HepG2 (cell line): ENCODE measurements around the gene ACOT8. TPM values are rescaled to one million over a fixed set of nuclear protein-coding genes. Genes with fewer than 3 reads are reported as not detected.

ENCODE experiments used
- CTCF ChIP-seq: sonication (generic); formaldehyde crosslinking; IDR thresholded peaks from 2 replicates; pipeline ENCODE4 v1.5.0; 2020; ENCODE audit warnings: mild to moderate bottlenecking, missing genetic modification reagents, moderate library complexity
- HNRNPK ChIP-seq: fragments of 200-400 bp; formaldehyde crosslinking; IDR thresholded peaks from 2 replicates; pipeline ENCODE4 v1.6.1; 2018; ENCODE audit warnings: low read length, low read depth, moderate library complexity, mild to moderate bottlenecking; ENCODE audit not compliant: poor library complexity, severe bottlenecking
- ISX ChIP-seq: sonication (generic); formaldehyde crosslinking; conservative IDR thresholded peaks from 2 replicates; pipeline ENCODE4 v1.5.0; 2020; ENCODE audit warnings: missing genetic modification reagents
- MEIS1 ChIP-seq: sonication (generic); formaldehyde crosslinking; IDR thresholded peaks from 2 replicates; pipeline ENCODE4 v1.9.0; 2021; ENCODE audit warnings: mild to moderate bottlenecking, missing genetic modification reagents, moderate library complexity, borderline replicate concordance
- ZBTB2 ChIP-seq: sonication (generic); formaldehyde crosslinking; IDR thresholded peaks from 2 replicates; pipeline ENCODE4 v1.8.0; 2022; ENCODE audit warnings: low read depth, missing genetic modification reagents
- ZNF496 ChIP-seq: sonication (generic); formaldehyde crosslinking; IDR thresholded peaks from 2 replicates; pipeline ENCODE4 v1.8.1; 2023; ENCODE audit warnings: mild to moderate bottlenecking, moderate library complexity, missing genetic modification reagents; ENCODE audit not compliant: insufficient replicate concordance
- ZNF747 ChIP-seq: sonication (generic); formaldehyde crosslinking; IDR thresholded peaks from 2 replicates; pipeline ENCODE4 v1.8.1; 2023; ENCODE audit warnings: missing genetic modification reagents, mild to moderate bottlenecking, borderline replicate concordance
- ZNF749 ChIP-seq: sonication (generic); formaldehyde crosslinking; IDR thresholded peaks from 2 replicates; pipeline ENCODE4 v1.8.0; 2022; ENCODE audit warnings: mild to moderate bottlenecking, missing genetic modification reagents, moderate library complexity, borderline replicate concordance
- polyA plus RNA-seq, 8 experiments: library from polyadenylated mRNA; depleted of rRNA in 3 of 8; stranded (reverse) in 7 of 8; unstranded in 1 of 8; fragments of >200 nt; fragmentation: Illumina TruSeq in 4 of 8; extraction: Trizol in 4 of 8; gene quantifications; 2 replicates each; pipeline versions ENCODE4 v1.2.1 to v1.2.3, GENCODE V29; 2011 to 2016; ENCODE audit warnings: low read depth in 4 of 8, missing spikeins in 1 of 8, mixed read lengths in 1 of 8; ENCODE audit not compliant: insufficient read depth in 1 of 8
- total RNA-seq, 5 experiments: library from RNA; depleted of rRNA; stranded (reverse); fragments of >200 nt; fragmentation: Illumina TruSeq; extraction: Trizol; gene quantifications; 2 replicates each; pipeline ENCODE4 v1.2.3, GENCODE V29; 2016; ENCODE audit warnings: low read depth in 1 of 5
- TF ChIP-seq, protein P1 (sequence below): IDR thresholded peaks from 2 replicates; pipeline ENCODE4 v1.6.1; 2016; ENCODE audit warnings: low read depth, control low read depth

The ACOT8 gene
- total and polyA plus RNA-seq, 2 of the 13 experiments (the other 11 are each of a cell fraction or from before 2014, with no cell fraction given): 31.4 to 45.5 TPM

GRCh38 chr20:45840700-45841198 lies 16.4 kb downstream of the ACOT8 start (continued):
- peak; percentile 29; the same call in 1 of the 2 replicates for TF ChIP-seq CTCF (CRISPR knock-in tag)
- TF ChIP-seq ZNF749: no peak
- TF ChIP-seq, protein P1, sequence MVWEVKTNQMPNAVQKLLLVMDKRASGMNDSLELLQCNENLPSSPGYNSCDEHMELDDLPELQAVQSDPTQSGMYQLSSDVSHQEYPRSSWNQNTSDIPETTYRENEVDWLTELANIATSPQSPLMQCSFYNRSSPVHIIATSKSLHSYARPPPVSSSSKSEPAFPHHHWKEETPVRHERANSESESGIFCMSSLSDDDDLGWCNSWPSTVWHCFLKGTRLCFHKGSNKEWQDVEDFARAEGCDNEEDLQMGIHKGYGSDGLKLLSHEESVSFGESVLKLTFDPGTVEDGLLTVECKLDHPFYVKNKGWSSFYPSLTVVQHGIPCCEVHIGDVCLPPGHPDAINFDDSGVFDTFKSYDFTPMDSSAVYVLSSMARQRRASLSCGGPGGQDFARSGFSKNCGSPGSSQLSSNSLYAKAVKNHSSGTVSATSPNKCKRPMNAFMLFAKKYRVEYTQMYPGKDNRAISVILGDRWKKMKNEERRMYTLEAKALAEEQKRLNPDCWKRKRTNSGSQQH (CRISPR knock-in tag): no peak
- no peak for TF ChIP-seq MEIS1
- TF ChIP-seq HNRNPK: no peak
- TF ChIP-seq ISX (CRISPR knock-in tag): no peak
- TF ChIP-seq ZNF496 (CRISPR knock-in tag): no peak
- TF ChIP-seq ZBTB2: no peak
- TF ChIP-seq ZNF747 (CRISPR knock-in tag): no peak
